Right lung (tissue), 5 donors: ENCODE results near the gene TSPAN14. TPM values are rescaled to one million over a fixed set of nuclear protein-coding genes. Genes with fewer than 3 reads are reported as not detected.

Experiments
- DNase-seq, 2 donors: peaks; one replicate each; pipeline ENCODE4 v3.0.0-alpha.2; 2013
- polyA plus RNA-seq, 5 donors: library from polyadenylated mRNA; unstranded; fragments of 120-200 nt; gene quantifications; one replicate each; pipeline versions ENCODE4 v1.2.1 to v1.2.3, GENCODE V29; 2013; ENCODE audit warnings: inconsistent platforms in 1 of 5, low replicate concordance in 1 of 5; ENCODE audit not compliant: insufficient read length in 5 of 5, insufficient read depth in 1 of 5

TSPAN14 gene
- polyA plus RNA-seq, 5 donors = 69.4 to 95.1 (median 78.3) TPM

DNA sequence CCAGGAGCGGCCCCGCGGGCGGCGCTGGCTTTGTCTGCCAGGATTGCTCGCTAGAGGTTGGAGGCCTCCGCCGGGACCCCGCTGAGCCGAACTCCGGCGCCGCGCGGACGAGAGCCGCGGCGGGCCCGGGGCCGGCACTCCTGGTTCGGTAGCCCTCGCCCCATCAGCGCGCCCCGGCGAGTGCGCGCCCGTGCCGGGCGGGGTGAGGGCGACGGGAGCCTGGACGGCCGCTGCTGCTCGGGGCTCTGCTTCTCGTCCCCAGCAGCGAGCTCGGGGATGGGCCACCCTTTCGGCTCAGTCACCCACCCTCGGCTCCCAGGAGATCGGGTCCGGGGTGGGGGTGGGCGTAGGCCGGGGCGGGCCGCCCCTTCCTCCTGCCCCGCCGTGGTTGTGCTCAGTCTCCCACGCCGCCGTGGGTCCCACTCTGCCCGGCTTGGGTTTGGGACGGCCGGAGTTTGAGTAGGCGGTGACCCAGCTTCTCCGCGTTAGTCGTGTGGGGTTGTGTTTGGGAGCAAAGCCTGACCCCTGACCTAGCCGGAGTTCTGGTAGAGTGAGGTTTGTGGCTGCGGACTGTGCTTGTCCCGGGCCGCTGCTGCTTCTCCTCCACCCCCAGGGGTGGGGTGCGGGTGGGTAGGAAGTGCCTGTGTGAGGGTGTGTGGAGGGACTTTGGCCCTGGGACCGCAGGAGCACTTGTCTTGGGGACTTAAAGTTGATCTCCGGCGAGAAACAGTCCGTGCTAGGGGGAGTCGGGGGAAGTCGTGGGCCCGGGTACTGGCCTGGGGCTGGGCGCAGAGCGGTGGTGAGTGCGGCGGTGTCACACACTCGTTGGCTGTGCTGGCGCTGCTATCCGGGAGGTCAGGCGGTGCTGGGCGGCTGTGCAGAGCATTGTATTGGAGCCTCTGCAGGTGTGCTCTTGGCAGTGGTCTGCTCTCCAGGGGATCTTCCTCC is 677 bp downstream of the TSPAN14 start:
- peak in 1 of 2 donors; percentile 32 for DNase-seq

GRCh38 chr10:80455461-80456349 is 1.6 kb downstream of the TSPAN14 start:
- DNase-seq = no peak

GRCh38 chr10:80457554-80458262 is 3.6 kb downstream of the TSPAN14 start:
- DNase-seq = no peak

GRCh38 chr10:80458263-80458625 is 4.1 kb downstream of the TSPAN14 start:
- no peak for DNase-seq

GRCh38 chr10:80458638-80459037 is 4.5 kb downstream of the TSPAN14 start:
- no peak for DNase-seq

GRCh38 chr10:80459047-80459865 is 5.1 kb downstream of the TSPAN14 start:
- no peak for DNase-seq

DNA sequence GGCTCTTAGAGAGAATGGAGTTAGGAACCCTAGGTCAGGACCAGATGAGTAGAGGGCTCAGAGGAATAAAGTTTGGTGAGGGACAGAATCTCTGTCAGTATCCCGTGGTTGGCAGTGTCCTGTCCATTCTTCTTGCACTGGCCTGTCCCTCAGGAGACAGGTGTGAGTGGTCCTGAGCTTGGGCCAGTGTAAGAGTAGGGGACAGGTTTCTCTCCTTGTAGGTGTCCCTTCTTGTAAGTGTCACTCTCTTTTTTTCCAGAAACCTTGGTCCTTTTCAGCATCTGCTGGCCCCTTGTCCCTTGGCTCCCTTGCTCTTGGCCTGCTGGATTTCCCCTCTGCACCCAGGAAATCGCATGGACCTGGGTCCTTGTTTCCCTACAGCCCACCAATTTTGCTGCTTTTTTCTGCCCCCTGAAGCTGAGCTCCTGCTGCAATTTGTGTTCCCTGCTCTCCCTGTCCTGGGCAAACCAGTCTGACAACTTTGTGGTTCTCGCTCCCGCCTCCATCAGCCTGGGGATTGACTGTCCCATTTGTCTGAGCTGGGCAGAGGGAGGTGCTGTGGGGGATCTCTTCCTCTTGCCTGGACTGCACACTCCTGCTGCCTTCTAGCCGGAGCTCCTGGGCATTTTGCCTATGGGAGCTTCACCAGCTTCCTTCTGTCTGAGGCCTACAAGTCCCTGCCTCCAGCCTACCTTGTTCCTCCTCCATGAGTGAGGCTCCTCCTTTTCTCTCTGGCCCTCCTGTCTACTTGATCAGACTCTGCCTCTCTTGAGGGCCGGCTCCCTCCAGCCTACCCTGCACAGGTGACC is 6.5 kb downstream of the TSPAN14 start:
- peak; percentile 66 to 67 for DNase-seq

GRCh38 chr10:80461208-80462183 is 7.4 kb downstream of the TSPAN14 start:
- DNase-seq = no peak

DNA sequence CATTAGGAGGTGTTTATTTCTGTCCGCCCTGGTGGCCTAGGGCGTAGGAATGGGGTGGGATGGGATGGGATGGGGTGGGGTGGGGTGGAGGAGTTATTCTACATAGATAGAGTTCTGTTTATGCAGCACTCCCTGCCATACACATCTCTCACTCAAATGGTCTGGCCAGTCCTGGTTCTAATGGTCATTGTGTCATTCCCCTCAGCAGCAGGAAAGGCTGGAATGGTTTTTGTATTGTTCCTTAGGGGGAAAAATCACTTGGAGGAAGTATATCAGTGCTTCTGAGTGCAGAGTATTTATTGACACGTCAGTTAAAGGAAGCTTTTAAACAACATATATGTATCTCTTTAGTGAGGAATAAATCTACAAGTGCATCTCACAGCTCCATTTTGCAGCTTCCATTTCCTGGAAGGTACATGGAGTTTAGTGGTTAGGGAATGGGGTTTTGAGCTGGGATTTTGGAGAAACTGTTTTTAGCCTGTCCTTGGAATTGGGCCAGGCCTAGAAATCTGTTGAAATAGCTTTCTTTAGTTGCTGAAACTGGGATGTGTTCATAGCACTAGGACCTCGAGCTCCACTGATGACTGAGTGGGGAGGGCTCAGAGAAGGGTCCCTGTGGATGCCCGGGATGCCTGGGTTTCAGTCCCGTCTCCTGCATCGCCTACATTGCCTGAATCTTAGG is 8.3 kb downstream of the TSPAN14 start:
- DNase-seq = peak in 1 of 2 donors; percentile 45

DNA sequence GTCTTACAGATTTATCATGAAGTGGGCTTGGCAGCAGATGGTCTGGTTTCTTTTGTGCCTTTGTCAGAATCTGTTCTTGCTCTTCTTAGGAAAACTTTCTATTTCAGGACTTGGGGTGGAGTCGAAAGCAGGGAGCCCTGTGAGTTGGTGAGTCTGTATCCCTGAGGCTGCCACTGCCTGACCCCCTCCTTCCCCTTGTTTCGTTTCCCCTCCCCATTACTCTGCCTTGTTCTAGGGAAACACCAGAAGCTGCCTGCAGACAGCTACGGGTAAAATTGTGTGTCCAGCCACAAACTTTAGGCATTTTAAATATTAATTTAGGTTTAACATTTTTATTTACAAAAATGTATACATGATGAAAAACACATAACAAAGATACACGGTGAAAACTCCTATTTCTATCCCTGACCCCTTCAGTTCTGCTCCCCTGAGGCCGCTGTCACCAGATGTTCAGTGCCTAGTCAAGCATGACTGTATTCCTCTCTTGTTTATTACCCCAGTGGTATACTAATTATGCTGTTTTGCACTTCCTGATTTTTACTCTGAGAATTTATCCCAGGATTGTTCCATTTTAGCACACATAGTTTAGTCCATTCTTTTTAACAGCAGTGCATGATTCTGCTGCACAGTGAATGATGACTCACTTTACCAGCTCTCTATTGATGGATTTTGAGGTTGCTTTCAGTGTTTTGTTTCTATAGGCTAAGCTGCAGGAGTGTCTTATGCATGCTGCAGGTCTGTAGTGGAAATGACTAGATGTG is 9.1 kb downstream of the TSPAN14 start:
- DNase-seq = no peak

- DNase-seq = no peak
Measured at GRCh38 chr10:80463868-80464267, 9.8 kb downstream of the TSPAN14 start.

DNA sequence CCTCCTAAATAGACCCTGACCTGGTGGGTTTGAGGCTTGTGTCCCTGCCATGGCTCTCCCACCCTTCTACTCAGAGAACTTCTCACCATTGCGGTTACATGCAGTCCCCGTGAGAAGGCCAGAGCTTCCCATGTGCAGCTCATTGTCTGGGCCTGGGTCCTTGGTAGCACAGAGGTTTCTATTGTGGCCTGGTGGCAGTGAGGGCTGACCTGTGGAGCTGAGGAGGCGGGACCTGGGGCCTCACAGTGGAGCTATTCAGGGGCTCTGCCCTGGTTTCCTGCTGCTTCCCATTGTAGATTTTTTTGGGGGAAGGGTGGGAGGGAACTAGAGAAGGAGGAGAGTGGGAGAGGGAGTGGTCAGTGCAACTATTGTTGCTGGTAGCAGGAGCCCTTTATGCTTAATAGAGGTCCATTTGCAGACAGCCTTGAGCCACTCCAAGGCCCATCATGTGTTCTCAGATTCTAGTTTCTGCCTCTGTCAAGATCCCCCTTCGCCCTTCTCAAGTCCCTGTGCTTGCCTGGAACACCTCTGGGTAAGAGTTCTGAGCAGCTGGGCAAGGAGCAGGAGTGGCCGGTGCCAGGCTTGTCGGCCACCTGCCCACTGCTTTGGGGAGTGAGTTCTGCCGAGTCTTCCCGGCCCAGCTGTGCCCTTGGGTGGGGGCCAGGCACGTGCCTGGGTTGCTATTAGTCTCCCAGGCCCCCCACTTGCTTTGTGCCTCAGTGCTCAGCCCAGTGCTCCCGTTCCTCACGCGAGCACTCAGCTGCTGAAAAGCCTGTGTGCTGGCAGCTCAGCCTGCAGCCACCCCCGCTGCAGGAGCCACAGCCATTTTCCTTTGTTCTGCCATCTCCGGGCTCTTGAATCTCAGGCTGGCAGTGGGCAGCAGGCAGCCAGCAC is 10.7 kb downstream of the TSPAN14 start:
- DNase-seq = no peak

DNA sequence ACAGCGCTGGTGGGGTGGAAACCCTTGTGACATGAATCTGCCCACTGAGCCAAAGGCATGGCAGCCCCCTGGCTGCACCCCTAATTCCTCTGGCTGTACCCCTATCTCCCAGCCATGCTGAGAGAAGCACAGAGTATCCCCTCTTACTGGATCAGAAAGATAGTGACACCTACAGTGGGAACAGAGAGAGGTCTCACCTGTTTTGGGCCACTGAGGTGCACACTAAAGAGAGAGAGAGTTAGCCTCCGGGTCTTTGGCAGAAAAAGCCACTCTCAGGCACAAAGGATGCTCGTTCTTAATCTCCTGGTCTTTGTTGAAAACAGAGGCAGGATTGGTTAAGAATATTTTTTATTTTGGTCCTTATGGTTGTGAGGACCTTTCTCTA is 11.3 kb downstream of the TSPAN14 start:
- DNase-seq = no peak

DNA sequence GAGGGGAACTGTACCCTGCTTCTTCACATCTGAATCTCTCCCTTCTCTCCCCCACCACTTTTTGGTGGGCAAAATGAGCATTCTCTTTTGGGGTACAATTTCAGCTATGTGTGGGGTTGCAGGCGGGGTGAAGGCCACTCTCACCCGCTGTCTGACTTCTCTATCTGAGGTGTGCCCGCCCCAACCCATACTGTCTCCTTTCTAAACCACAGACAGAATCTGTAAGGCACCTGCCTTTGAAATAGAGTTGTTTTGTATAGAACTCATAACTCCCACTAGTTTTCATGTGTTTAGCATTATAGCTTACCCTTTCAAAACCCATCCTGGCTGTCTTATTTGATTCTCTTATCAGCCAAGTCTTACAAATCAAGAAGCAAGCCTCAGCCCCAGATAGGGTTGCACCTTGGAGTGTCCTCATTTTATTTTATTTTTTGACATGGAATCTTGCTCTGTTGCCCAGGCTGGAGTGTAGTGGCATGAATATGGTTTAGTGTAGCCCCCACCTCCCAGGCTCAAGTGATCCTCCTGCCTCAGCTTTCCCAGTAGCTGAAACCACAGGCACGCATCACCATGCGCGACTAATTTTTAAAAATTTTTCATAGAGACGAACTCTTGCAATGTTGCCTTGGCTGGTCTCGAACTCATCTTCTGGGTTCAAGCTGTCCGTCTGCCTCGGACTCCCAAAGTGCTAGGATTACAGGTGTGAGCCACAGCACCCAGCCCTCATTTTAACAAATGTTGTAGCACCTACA is 11.9 kb downstream of the TSPAN14 start:
- no peak for DNase-seq

DNA sequence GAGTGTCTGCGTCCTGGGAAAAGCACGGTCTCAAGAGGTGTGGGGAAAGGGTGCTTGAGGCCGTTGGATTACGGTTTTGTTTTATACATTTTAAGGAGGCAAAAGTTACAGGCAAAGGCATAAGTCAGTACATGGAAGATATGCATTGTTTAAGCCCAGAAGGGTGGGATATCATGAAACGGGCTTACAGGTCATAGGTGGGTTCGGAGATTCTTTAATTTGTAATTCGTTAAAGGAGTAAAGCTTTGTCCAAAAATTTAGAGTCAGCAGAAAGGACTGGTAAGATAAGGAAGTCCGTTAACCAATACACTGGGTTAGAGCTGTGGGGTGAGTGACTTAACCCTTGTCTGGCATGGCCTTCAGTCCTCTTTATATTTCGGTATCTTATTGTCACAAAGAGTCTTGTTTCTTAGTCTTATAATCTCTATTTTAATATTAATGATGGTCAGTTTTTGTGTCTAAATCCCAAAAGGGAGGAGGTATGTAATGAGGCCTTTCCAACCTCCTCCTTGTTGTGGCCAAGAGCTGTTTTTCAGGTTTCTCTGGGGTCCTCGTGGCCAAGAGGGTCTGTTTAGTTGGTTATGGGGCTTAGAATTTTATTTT is 12.7 kb downstream of the TSPAN14 start:
- DNase-seq = no peak
